DMS53 treated with DMSO at 0.1 percent for 48 hours (cell line): ENCODE results near the gene OPN1MW.
A peak's percentile ranks its signal among the peaks of the same experiment; 100 is the strongest.
"Not testable (repeated sequence)": the region's sequence is repeated elsewhere in the genome, so short reads cannot be mapped to it uniquely, and the experiment has no call there.

Experiments
- DNase-seq: peaks from one replicate; lab custom pipeline; 2025; ENCODE audit not compliant: unreplicated experiment; lab: John Stamatoyannopoulos, UW

OPN1MW gene

GRCh38 chrX:154182296-154182695 is at the start of gene OPN1MW:
Gene OPN1MW (plus strand): TSS chrX:154182596. CDS start chrX:154182678, 82 bp downstream.
- not testable (repeated sequence) for DNase-seq

- no peak for DNase-seq
Observed at GRCh38 chrX:154135458-154136229, 46.8 kb upstream of the OPN1MW start.

- peak; percentile 1 for DNase-seq
Observed at GRCh38 chrX:154136627-154137161, 45.7 kb upstream of the OPN1MW start.

DNA sequence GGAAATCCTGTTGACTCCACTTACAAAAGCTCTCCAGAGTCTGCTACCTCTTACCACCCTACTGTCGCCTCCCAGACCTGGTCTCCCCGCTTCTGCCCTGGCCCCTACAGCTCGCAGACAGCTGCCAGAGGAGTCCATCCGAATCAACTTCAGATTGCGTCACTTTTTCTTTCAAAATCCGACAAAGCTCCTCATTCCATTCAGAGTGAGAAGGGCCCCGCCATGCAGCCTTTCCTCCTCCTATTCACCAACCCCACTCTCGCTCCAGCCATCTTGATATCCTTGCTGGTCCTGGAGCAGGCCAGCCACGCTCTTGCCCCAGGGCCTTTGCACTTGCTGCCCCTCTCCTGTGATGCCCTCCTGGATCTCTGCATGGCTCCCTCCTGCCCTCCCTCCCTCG is 43.5 kb upstream of the OPN1MW start:
- DNase-seq: no peak

GRCh38 chrX:154140206-154140605 is 42.2 kb upstream of the OPN1MW start:
- no peak for DNase-seq

GRCh38 chrX:154140742-154141141 is 41.7 kb upstream of the OPN1MW start:
- no peak for DNase-seq

- no peak for DNase-seq
Observed at GRCh38 chrX:154142386-154142785, 40.0 kb upstream of the OPN1MW start.

DNA sequence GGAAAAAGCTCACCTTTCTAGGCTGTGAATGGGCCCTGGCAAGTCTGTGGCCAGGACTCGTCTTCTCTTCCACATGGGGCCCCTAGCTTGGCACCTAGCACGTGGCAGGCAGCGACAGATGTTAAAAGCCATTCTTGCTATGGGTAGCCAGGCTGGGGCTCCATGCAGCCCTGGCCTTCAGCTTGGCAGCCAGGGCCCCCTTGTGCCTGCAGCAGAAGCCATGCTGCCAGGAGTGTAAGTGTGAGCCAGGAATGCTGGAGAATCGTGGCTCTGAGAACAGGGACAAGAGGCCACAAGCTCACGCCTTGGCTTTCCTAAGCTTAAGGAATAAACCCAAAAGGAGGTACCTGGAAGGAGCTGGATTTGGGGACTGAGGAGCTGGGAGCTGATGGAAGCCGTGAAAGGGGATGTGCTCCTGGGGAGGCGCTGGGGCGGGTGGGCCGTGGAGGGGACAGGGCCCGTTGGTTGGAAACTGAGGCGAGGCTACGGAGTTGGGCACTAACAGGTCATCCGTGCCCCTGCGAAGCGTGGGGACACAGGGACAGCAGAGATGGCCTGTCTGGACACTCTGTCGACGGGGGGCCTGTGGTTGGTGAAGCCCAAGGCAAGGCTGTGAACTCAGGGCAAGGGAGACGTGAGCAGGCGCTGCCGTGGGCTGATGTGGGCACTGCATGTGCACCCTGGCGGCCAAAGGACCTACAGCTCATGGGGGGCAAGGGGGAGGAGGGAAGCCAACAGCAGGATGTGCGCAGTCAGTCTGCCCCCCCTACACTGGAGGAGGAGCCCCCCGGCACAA is 39.2 kb upstream of the OPN1MW start:
- no peak for DNase-seq

- DNase-seq: not testable (repeated sequence)
Observed at GRCh38 chrX:154144010-154144409, 38.4 kb upstream of the OPN1MW start, which contains the start of gene OPN1LW. Gene OPN1LW (plus strand): TSS chrX:154144243. CDS start chrX:154144284, 41 bp downstream.

DNA sequence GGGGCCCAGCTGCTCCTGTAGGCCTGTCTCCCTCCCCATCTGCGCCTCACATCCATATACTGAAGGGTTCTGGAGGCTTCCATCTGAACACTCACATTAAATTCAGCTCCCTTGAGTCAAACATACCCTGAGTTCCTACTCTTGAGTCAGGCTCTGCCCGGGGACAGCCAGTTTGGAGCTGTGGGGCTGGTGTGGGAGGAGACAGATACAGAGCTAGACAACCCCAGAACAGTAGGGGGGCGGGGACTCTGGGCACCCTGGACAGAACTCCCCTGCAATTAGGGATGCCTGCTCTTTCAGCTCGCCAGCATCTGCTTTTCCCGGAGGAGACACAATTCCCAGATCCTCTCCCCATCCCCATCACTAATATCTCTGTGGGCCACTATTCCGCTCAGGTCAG is 31.4 kb upstream of the OPN1MW start:
- not testable (repeated sequence) for DNase-seq

DNA sequence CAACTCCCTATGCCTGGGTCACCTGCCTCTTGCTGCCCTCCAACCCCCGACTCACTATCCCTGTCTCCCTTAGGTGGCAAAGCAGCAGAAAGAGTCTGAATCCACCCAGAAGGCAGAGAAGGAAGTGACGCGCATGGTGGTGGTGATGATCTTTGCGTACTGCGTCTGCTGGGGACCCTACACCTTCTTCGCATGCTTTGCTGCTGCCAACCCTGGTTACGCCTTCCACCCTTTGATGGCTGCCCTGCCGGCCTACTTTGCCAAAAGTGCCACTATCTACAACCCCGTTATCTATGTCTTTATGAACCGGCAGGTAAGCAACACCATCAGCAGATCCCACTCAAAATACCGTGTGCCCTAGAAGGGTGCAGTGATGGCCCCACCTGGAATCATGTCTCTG is 26.2 kb upstream of the OPN1MW start:
- DNase-seq: not testable (repeated sequence)

- not testable (repeated sequence) for DNase-seq
Observed at GRCh38 chrX:154157207-154157606, 25.2 kb upstream of the OPN1MW start.

DNA sequence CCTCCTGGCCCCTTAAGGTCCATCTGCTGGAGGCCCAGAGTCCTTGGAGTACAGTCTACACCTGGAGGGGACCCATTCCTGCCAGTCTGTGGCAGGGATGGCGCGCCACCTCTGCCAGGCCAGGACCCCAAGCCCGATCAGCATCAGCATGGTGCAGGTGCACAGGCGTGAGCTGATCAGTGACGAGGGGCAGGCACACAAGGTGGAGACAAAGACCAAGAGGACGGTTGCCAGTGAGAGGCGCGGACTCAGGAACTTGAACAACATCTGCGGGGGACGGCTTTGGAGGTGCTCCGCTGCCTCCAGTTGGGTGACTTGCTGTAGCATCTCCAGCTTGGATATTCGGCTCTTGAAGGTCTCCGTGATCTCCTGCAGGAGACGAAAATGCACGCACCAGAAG is 23.1 kb upstream of the OPN1MW start:
- DNase-seq: not testable (repeated sequence)

- DNase-seq: not testable (repeated sequence)
Observed at GRCh38 chrX:154164902-154165301, 17.5 kb upstream of the OPN1MW start.

DNA sequence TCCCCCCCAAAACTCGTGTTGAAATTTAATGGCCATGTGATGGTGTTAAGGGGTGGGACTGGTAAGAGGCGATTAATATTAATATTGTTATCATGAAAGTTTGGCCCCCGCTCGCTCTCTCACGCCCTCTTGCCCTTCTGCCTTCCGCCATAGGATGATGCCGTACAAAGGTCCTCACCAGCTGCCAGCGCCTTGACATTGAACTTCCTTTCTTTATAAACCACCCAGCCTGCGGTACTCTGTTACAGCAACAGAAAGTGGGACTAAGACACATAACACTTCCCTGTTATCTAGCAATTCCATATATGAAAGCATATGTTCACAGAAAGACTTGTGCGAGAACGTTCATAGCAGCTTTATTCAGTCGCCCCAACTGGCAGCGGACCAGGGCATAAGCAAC is 14.0 kb upstream of the OPN1MW start:
- DNase-seq: not testable (repeated sequence)

GRCh38 chrX:154172535-154172943 is 9.9 kb upstream of the OPN1MW start:
- DNase-seq: not testable (repeated sequence)

GRCh38 chrX:154174356-154174755 is 8.0 kb upstream of the OPN1MW start:
- not testable (repeated sequence) for DNase-seq

- not testable (repeated sequence) for DNase-seq
Observed at GRCh38 chrX:154183794-154184193, 1.4 kb downstream of the OPN1MW start.

- DNase-seq: not testable (repeated sequence)
Observed at GRCh38 chrX:154192846-154193245, 10.4 kb downstream of the OPN1MW start.

DNA sequence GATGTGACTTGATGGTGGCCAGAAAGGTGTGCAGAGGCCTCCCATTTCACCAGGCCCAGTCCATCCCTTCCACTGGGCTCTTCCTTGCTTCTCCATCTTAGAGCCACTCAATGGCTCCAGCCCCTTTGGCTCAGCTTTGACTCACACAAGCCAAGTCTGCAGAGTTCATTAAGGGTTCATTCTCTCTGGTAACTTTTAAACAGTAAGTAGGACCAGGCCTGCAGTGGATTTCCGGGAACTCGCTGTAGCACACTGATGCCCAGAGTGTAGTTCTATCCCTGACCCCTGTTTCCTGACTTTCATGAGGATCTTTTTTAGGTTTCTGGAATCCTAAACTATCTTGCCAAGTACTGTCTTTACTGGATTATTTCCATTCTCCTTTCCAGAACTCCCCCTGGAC is 11.9 kb downstream of the OPN1MW start:
- DNase-seq: not testable (repeated sequence)

DNA sequence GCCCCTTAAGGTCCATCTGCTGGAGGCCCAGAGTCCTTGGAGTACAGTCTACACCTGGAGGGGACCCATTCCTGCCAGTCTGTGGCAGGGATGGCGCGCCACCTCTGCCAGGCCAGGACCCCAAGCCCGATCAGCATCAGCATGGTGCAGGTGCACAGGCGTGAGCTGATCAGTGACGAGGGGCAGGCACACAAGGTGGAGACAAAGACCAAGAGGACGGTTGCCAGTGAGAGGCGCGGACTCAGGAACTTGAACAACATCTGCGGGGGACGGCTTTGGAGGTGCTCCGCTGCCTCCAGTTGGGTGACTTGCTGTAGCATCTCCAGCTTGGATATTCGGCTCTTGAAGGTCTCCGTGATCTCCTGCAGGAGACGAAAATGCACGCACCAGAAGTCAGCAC is 14.1 kb downstream of the OPN1MW start:
- not testable (repeated sequence) for DNase-seq
